GM10266 (cell line): ENCODE measurements around the gene BUD23.
"Not testable (repeated sequence)": the region's sequence is repeated elsewhere in the genome, so short reads cannot be mapped to it uniquely, and the experiment has no call there.

Experiments
- DNase-seq: peaks from one replicate; pipeline ENCODE4 v3.0.0; 2012; ENCODE audit errors: extremely low spot score
- TF ChIP-seq, protein P1 (sequence below): IDR thresholded peaks from 2 replicates; pipeline ENCODE4 v1.5.1; 2012; ENCODE audit warnings: mild to moderate bottlenecking, low read depth; ENCODE audit not compliant: control insufficient read depth, insufficient read depth; ENCODE audit errors: missing control alignments

Gene BUD23

DNA sequence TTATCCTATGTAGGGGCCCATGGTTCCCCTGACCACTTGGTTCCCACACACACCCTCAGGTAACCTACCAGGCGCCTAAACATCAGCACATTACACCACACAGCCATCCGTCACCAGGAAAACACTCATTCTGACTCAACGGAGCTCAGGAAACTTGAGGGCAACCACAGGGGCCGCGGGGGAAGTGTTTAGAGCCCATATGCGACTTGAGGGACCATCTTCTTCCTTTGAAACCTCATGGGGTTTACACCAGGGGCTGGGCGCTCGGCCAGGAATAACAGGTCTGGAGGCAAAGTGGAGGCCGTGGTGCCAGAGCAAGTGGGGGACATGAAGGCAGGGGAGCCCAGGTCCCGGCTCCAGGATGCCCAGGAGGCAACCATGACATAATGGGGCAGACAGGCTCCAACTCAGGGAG lies 34.6 kb downstream of the BUD23 start:
- TF ChIP-seq, protein P1, sequence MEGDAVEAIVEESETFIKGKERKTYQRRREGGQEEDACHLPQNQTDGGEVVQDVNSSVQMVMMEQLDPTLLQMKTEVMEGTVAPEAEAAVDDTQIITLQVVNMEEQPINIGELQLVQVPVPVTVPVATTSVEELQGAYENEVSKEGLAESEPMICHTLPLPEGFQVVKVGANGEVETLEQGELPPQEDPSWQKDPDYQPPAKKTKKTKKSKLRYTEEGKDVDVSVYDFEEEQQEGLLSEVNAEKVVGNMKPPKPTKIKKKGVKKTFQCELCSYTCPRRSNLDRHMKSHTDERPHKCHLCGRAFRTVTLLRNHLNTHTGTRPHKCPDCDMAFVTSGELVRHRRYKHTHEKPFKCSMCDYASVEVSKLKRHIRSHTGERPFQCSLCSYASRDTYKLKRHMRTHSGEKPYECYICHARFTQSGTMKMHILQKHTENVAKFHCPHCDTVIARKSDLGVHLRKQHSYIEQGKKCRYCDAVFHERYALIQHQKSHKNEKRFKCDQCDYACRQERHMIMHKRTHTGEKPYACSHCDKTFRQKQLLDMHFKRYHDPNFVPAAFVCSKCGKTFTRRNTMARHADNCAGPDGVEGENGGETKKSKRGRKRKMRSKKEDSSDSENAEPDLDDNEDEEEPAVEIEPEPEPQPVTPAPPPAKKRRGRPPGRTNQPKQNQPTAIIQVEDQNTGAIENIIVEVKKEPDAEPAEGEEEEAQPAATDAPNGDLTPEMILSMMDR: no peak
- no peak for DNase-seq

DNA sequence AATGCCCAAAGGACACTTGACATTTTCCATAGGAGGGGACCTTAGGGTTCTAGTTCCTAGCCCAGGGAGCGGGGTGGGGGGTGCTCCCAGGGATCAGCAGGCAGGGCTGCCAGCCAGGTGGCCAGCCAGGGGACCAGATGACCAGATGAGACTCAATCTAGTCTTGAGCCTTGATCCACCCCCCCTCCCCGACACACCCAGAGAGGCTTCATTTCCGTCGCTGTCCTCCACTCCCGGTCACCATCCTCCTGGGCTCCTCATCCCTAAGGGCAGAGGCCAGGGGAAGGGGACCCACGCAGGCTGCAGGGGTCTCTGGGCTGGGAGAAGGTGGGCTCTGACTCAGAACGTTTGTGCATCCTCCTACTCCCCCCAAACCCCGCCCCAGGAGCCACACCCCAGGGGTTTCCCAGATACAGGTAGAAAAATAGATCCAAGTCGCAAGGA lies 35.1 kb downstream of the BUD23 start:
- TF ChIP-seq, protein P1: no peak
- DNase-seq: no peak

DNA sequence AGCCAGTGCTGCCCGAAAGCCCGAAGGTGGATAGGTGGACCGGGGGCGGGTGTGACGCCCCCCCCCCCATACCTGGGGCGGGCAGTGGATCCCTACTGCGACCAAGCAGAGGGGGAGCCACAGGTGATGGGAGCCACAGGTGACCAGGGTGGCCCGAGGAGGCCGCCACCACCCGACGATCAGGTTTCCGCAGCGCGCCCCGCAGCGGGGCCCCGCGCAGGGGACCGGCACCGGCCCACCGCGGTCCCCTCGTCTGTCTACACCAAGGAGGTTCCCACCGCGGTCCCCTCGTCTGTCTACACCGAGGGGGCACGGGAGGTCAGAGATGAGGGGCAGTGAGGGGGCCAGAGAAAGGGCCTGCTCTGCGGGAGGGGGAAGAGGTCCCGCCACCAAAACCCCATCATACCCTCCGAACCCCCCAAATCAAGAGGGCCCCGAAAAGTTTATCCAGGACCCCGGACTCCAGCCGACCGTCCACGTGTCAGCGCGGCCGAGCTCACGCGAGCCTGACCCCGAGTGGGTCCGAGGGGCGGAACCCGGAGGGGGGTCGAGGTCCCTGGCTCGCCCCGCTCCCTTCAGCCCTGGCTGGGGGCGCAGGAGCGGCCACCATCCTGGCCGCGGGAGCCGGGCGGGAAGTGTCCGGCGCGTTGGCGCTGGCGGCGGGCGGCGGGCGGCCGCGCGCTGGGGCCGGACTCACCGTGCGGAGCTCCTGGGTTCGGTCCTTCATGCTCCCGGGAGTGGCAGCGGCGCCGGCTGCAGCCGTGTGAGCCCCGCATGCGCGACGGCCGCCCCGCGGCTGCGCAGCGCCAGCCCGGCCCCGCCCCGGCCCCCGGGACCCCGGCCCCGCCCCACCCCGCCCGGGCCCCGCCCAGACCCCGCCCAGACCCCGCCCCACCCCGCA lies 35.8 kb downstream of the BUD23 start, which contains the start of gene STX1A:
STX1A (minus strand) TSS at position 765 of the 901 bp plus-strand sequence; CDS start at position 727, 38 bp downstream.
- TF ChIP-seq, protein P1: no peak
- DNase-seq: peak; percentile 98

DNA sequence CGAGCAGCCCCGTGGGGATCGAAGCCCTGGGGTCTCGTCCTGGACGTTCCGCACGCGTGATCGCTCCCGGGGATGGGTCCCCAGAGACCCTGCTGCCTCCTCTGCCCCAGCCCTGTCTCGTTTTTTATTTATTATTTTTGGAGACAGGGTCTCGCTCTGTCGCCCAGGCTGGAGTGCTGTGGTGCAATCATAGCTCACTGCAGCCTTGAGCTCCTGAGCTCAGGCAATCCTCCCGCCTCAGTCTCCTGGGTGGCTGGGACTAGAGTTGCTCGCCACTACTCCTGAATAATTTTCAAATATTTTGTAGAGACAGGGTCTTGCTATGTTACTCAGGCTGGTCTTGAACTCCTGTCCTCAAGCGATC lies 36.4 kb downstream of the BUD23 start:
- DNase-seq: no peak
- TF ChIP-seq, protein P1: no peak

DNA sequence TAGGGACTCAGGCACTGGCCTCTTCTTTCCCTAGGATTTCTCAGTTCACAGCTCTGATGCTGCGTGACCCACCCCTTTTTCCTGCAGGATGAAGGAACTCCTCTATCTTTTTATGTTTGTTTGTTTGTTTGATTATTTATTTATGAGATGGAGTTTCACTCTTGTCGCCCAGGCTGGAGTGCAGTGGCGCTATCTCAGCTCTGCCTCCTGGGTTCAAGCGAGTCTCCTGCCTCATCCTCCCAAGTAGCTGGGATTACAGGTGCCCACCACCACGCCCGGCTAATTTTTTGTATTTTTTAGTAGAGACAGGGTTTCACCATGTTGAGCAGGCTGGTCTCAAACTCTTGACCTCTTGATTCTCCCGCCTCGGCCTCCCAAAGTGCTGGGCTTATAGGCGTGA lies 37.0 kb downstream of the BUD23 start:
- DNase-seq: not testable (repeated sequence)

DNA sequence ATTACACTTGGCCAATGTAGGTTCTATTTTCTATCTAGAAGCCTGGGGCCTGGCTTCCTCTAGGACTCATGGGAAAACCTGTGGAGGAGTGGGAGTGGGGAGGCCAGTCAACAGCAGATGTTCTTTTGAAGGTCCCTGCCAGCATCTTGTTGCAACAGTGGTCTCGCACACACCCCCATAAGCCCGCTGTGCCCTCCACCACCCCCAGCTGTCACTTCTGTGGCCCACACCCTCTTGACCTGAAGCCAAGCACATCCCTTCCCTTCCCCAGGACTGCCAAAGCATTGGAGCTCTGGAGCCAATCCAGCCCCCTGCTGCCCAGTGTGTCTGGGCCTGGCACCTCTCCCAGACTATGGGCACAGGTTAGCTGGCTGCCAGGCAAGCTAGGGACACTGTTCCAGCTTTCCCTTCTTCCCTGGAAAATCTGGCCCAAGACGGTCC lies 38.0 kb downstream of the BUD23 start:
- DNase-seq: no peak
- TF ChIP-seq, protein P1: no peak

DNA sequence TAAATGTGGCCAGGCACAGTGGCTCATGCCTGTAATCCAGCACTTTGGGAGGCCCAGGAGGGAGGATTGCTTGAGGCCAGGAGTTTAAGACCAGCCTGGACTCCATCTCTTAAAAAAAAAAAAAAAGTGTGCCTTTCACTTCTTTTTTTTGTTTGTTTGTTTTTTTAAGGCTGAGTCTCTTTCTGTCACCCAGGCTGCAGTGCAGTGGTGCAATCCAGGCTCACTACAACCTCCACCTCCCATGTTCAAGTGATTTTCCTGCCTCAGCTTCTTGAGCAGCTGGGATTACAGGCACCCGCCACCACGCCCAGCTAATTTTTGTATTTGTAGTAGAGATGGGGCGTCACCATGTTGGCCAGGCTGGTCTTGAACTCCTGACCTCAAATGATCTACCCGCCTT lies 38.8 kb downstream of the BUD23 start:
- not testable (repeated sequence) for DNase-seq

DNA sequence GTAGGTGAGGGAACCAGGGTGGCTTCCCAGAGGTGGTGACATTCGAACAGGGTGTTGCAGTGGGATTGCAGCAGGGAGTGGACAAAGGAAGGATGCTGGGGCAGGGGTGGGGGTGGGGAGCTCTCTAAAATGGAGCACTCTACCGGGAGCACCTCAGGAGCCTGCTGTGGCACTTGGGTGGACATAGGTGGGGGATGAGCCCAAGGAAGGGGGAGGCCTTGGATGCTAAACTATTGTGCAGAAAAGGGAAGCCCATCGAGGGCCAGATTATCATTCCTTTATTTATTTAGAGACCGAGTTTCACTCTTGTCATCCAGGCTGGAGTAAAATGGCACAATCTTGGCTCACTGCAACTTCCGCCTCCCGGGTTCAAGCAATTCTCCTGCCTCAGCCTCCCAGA lies 39.4 kb downstream of the BUD23 start:
- no peak for DNase-seq

More for the DNA sequence above, 39.4 kb downstream of the BUD23 start:
- TF ChIP-seq, protein P1: no peak
